H1 (cell line): ENCODE results near the gene ROBO4.

ENCODE experiments used
- EZH2 ChIP-seq: fragments of 200-600 bp; sonication (generic); IDR thresholded peaks from 2 replicates; pipeline ENCODE4 v1.7.1; 2012; ENCODE audit warnings: low read depth, mild to moderate bottlenecking, moderate library complexity, low read length, inconsistent platforms; ENCODE audit not compliant: severe bottlenecking
- JUND ChIP-seq: IDR thresholded peaks from 2 replicates; pipeline ENCODE4 v1.6.1; 2011; ENCODE audit warnings: mild to moderate bottlenecking, improper control_type of control experiment, low read length
- MAFK ChIP-seq: IDR thresholded peaks from 2 replicates; pipeline ENCODE4 v1.6.1; 2012; ENCODE audit warnings: low read depth, mild to moderate bottlenecking, improper control_type of control experiment, low read length
- NRF1 ChIP-seq: IDR thresholded peaks from 2 replicates; pipeline ENCODE4 v1.6.1; 2011; ENCODE audit warnings: mild to moderate bottlenecking, low read depth, low read length, improper control_type of control experiment
- PHF8 ChIP-seq: fragments of 200-600 bp; sonication (generic); conservative IDR thresholded peaks from 2 replicates; pipeline ENCODE4 v1.7.1; 2012; ENCODE audit warnings: low read depth, mild to moderate bottlenecking, inconsistent platforms, low read length, moderate library complexity
- RFX5 ChIP-seq: IDR thresholded peaks from 2 replicates; pipeline ENCODE4 v1.6.1; 2011; ENCODE audit warnings: low read depth, low read length, improper control_type of control experiment, borderline replicate concordance
- SIN3A ChIP-seq, 2 experiments: IDR thresholded peaks in 1 of 2; conservative IDR thresholded peaks in 1 of 2; 2 replicates each; pipeline ENCODE4 v1.6.1; 2011 to 2012; ENCODE audit warnings: low read length in 2 of 2, improper control_type of control experiment in 1 of 2, low read depth in 1 of 2, mild to moderate bottlenecking in 1 of 2
- SIRT6 ChIP-seq: IDR thresholded peaks from one replicate; pipeline ENCODE4 v1.7.1; 2012; ENCODE audit warnings: low read length, inconsistent platforms
- SP2 ChIP-seq: IDR thresholded peaks from 2 replicates; pipeline ENCODE4 v1.6.1; 2012; ENCODE audit warnings: mild to moderate bottlenecking, low read length, inconsistent platforms
- SUZ12 ChIP-seq: fragments of 200-600 bp; sonication (generic); IDR thresholded peaks from 2 replicates; pipeline ENCODE4 v1.6.1; 2012; ENCODE audit warnings: mild to moderate bottlenecking, inconsistent platforms, low read length, moderate library complexity, mixed read lengths
- TF ChIP-seq, protein P1 (sequence below): IDR thresholded peaks from 2 replicates; pipeline ENCODE4 v1.6.1; 2011; ENCODE audit warnings: low read length, improper control_type of control experiment
- TF ChIP-seq, protein P2 (sequence below), 3 experiments: IDR thresholded peaks; 1 replicate in 2 of 3; 2 replicates in 1 of 3; pipeline versions ENCODE4 v1.5.1 to v1.6.1; 2011; ENCODE audit warnings: low read length in 3 of 3, mild to moderate bottlenecking in 3 of 3, inconsistent platforms in 2 of 3, low read depth in 1 of 3, moderate library complexity in 1 of 3; ENCODE audit not compliant: insufficient read depth in 1 of 3; ENCODE audit errors: control extremely low read depth in 1 of 3

DNA sequence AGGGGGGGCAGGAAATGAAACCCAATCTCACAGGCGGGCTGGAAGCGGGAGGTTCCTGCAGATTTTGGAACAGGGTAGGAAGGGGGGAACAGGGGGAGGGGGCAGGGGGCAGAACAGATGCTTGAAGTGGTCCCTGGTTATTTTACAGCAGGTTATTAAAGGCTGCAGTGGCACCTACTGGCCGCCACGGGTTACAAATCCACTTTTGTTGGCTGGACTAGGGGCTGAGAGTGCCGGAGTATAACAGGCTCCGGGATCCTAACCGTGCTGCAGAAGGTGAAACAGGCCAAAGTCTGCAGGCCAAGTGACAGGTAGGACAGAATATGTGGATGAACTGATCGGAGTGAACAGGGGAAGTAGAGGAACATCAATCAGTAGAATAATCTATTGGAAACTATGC, 30.0 kb downstream of the ROBO4 start:
- TF ChIP-seq MAFK (no peak), SIN3A (conservative IDR thresholded peaks at IDR 0.05 in 1 of 2, IDR thresholded peaks at IDR 0.05 in 1 of 2; ENCODE audit: low read depth in 1 of 2, low read length in 2 of 2) (no peak), PHF8 (no peak), SIRT6 (no peak), EZH2 (no peak), JUND (no peak), SUZ12 (no peak), NRF1 (no peak), SP2 (no peak), RFX5 (no peak)
- TF ChIP-seq, protein P1, sequence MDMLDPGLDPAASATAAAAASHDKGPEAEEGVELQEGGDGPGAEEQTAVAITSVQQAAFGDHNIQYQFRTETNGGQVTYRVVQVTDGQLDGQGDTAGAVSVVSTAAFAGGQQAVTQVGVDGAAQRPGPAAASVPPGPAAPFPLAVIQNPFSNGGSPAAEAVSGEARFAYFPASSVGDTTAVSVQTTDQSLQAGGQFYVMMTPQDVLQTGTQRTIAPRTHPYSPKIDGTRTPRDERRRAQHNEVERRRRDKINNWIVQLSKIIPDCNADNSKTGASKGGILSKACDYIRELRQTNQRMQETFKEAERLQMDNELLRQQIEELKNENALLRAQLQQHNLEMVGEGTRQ = no peak
- TF ChIP-seq, protein P2, sequence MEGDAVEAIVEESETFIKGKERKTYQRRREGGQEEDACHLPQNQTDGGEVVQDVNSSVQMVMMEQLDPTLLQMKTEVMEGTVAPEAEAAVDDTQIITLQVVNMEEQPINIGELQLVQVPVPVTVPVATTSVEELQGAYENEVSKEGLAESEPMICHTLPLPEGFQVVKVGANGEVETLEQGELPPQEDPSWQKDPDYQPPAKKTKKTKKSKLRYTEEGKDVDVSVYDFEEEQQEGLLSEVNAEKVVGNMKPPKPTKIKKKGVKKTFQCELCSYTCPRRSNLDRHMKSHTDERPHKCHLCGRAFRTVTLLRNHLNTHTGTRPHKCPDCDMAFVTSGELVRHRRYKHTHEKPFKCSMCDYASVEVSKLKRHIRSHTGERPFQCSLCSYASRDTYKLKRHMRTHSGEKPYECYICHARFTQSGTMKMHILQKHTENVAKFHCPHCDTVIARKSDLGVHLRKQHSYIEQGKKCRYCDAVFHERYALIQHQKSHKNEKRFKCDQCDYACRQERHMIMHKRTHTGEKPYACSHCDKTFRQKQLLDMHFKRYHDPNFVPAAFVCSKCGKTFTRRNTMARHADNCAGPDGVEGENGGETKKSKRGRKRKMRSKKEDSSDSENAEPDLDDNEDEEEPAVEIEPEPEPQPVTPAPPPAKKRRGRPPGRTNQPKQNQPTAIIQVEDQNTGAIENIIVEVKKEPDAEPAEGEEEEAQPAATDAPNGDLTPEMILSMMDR (IDR thresholded peaks at IDR 0.05; ENCODE audit: control extremely low read depth in 1 of 3, insufficient read depth in 1 of 3, low read depth in 1 of 3, low read length in 3 of 3) = peak; percentile 47 to 61 (median 60)
